Measurements from ENCODE around the gene ATP6V0A1. TPM values are rescaled to one million over a fixed set of nuclear protein-coding genes. Genes with fewer than 3 reads are reported as not detected.
"Not testable (repeated sequence)": the region's sequence is repeated elsewhere in the genome, so short reads cannot be mapped to it uniquely, and the experiment has no call there.

Gene ATP6V0A1
- total RNA-seq, 1 experiment from 2014 or later: 42.0 TPM

GRCh38 chr17:42429726-42430447 lies 28.8 kb upstream of the ATP6V0A1 start:
- in situ Hi-C loops (cut with HindIII; ENCODE audit: low pct_unique_long_range_greater_than_20kb, low sequenced_read_pairs): no loop called here
- no peak for DNase-seq (ENCODE audit: low read depth)

- no peak for DNase-seq (ENCODE audit: low read depth)
- in situ Hi-C loops (cut with HindIII; ENCODE audit: low pct_unique_long_range_greater_than_20kb, low sequenced_read_pairs): no loop called here
Observed at GRCh38 chr17:42431758-42432161, 26.9 kb upstream of the ATP6V0A1 start.

- DNase-seq (ENCODE audit: low read depth): no peak
- in situ Hi-C loops (cut with HindIII; ENCODE audit: low pct_unique_long_range_greater_than_20kb, low sequenced_read_pairs): no loop called here
Observed at GRCh38 chr17:42436391-42436790, 22.3 kb upstream of the ATP6V0A1 start.

- in situ Hi-C loops (cut with HindIII; ENCODE audit: low pct_unique_long_range_greater_than_20kb, low sequenced_read_pairs): no loop called here
- no peak for DNase-seq (ENCODE audit: low read depth)
Observed at GRCh38 chr17:42438600-42439567, 19.8 kb upstream of the ATP6V0A1 start.

GRCh38 chr17:42441371-42442195 lies 17.1 kb upstream of the ATP6V0A1 start:
- no peak for DNase-seq (ENCODE audit: low read depth)

GRCh38 chr17:42442196-42442565 lies 16.5 kb upstream of the ATP6V0A1 start:
- in situ Hi-C loops (cut with HindIII; ENCODE audit: low pct_unique_long_range_greater_than_20kb, low sequenced_read_pairs): no loop called here
- no peak for DNase-seq (ENCODE audit: low read depth)

More at GRCh38 chr17:42441371-42442195, 17.1 kb upstream of the ATP6V0A1 start:
- in situ Hi-C loops (cut with HindIII; ENCODE audit: low pct_unique_long_range_greater_than_20kb, low sequenced_read_pairs): no loop called here

GRCh38 chr17:42449176-42449575 lies 9.5 kb upstream of the ATP6V0A1 start:
- DNase-seq (ENCODE audit: low read depth); in situ Hi-C loops (cut with HindIII; ENCODE audit: low pct_unique_long_range_greater_than_20kb, low sequenced_read_pairs): not testable (repeated sequence)

- in situ Hi-C loops (cut with HindIII; ENCODE audit: low pct_unique_long_range_greater_than_20kb, low sequenced_read_pairs); DNase-seq (ENCODE audit: low read depth): not testable (repeated sequence)
Observed at GRCh38 chr17:42449838-42450237, 8.8 kb upstream of the ATP6V0A1 start.

GRCh38 chr17:42451270-42451669 lies 7.4 kb upstream of the ATP6V0A1 start:
- in situ Hi-C loops (cut with HindIII; ENCODE audit: low pct_unique_long_range_greater_than_20kb, low sequenced_read_pairs); DNase-seq (ENCODE audit: low read depth): not testable (repeated sequence)

- in situ Hi-C loops (cut with HindIII; ENCODE audit: low pct_unique_long_range_greater_than_20kb, low sequenced_read_pairs): no loop called here
- DNase-seq (ENCODE audit: low read depth): no peak
Observed at GRCh38 chr17:42453439-42453838, 5.2 kb upstream of the ATP6V0A1 start.

GRCh38 chr17:42454987-42455386 lies 3.7 kb upstream of the ATP6V0A1 start:
- DNase-seq (ENCODE audit: low read depth); in situ Hi-C loops (cut with HindIII; ENCODE audit: low pct_unique_long_range_greater_than_20kb, low sequenced_read_pairs): not testable (repeated sequence)

- peak; percentile 35 for DNase-seq (ENCODE audit: low read depth)
- in situ Hi-C loops (cut with HindIII; ENCODE audit: low pct_unique_long_range_greater_than_20kb, low sequenced_read_pairs): no loop called here
Observed at GRCh38 chr17:42456223-42457106, 2.2 kb upstream of the ATP6V0A1 start.

GRCh38 chr17:42457107-42457792 lies 1.4 kb upstream of the ATP6V0A1 start:
- no peak for DNase-seq (ENCODE audit: low read depth)
- in situ Hi-C loops (cut with HindIII; ENCODE audit: low pct_unique_long_range_greater_than_20kb, low sequenced_read_pairs): no loop called here

- DNase-seq (ENCODE audit: low read depth): peak; percentile 60
- in situ Hi-C loops (cut with HindIII; ENCODE audit: low pct_unique_long_range_greater_than_20kb, low sequenced_read_pairs): no loop called here
Observed at GRCh38 chr17:42459256-42459800, 650 bp downstream of the ATP6V0A1 start.

GRCh38 chr17:42459801-42460281 lies 1.2 kb downstream of the ATP6V0A1 start:
- peak; percentile 81 for DNase-seq (ENCODE audit: low read depth)
- in situ Hi-C loops (cut with HindIII; ENCODE audit: low pct_unique_long_range_greater_than_20kb, low sequenced_read_pairs): no loop called here

- in situ Hi-C loops (cut with HindIII; ENCODE audit: low pct_unique_long_range_greater_than_20kb, low sequenced_read_pairs): no loop called here
- no peak for DNase-seq (ENCODE audit: low read depth)
Observed at GRCh38 chr17:42460371-42460770, 1.7 kb downstream of the ATP6V0A1 start.

Data from Caki2 (cell line).